CMK (cell line): ENCODE data around the gene S100A7.

Source experiments
- DNase-seq: peaks from one replicate; pipeline ENCODE4 v3.0.0-alpha.2; 2010; ENCODE audit warnings: low read depth

The S100A7 gene

GRCh38 chr1:153460551-153460950 is at the start of gene S100A7:
TSS of gene S100A7 (minus strand) at chr1:153460651. CDS start at chr1:153459013, 1,638 bp downstream.
- no peak for DNase-seq

- DNase-seq: no peak
These were observed 49.4 kb upstream of the S100A7 start for GRCh38 chr1:153509729-153510354.

- no peak for DNase-seq
These were observed 48.6 kb upstream of the S100A7 start for GRCh38 chr1:153509036-153509435.

GRCh38 chr1:153507926-153508583 is 47.6 kb upstream of the S100A7 start:
- no peak for DNase-seq

- no peak for DNase-seq
These were observed 46.5 kb upstream of the S100A7 start for GRCh38 chr1:153506831-153507413.

GRCh38 chr1:153506386-153506785 is 45.9 kb upstream of the S100A7 start:
- DNase-seq: no peak

- no peak for DNase-seq
These were observed 45.1 kb upstream of the S100A7 start for GRCh38 chr1:153505576-153505975.

- DNase-seq: no peak
These were observed 43.3 kb upstream of the S100A7 start for GRCh38 chr1:153503766-153504165.

- no peak for DNase-seq
These were observed 38.3 kb upstream of the S100A7 start for GRCh38 chr1:153498746-153499145.

- DNase-seq: no peak
These were observed 35.1 kb upstream of the S100A7 start for GRCh38 chr1:153495536-153495935.

GRCh38 chr1:153494976-153495535 is 34.6 kb upstream of the S100A7 start:
- DNase-seq: peak; percentile 49

GRCh38 chr1:153493343-153493960 is 33.0 kb upstream of the S100A7 start:
- no peak for DNase-seq

- DNase-seq: no peak
These were observed 30.0 kb upstream of the S100A7 start for GRCh38 chr1:153490272-153491051.

GRCh38 chr1:153488731-153489130 is 28.3 kb upstream of the S100A7 start:
- DNase-seq: no peak

- no peak for DNase-seq
These were observed 27.3 kb upstream of the S100A7 start for GRCh38 chr1:153487707-153488106.

GRCh38 chr1:153485863-153486262 is 25.4 kb upstream of the S100A7 start:
- no peak for DNase-seq

- no peak for DNase-seq
These were observed 23.3 kb upstream of the S100A7 start for GRCh38 chr1:153483776-153484175.

GRCh38 chr1:153481124-153481523 is 20.7 kb upstream of the S100A7 start:
- no peak for DNase-seq

- DNase-seq: no peak
These were observed 18.5 kb upstream of the S100A7 start for GRCh38 chr1:153478692-153479618.

- DNase-seq: no peak
These were observed 17.7 kb upstream of the S100A7 start for GRCh38 chr1:153478047-153478691.
